Measurements from ENCODE around the gene SMIM38. TPM values are rescaled to one million over a fixed set of nuclear protein-coding genes. Genes with fewer than 3 reads are reported as not detected.
"Not testable (repeated sequence)": the region's sequence is repeated elsewhere in the genome, so short reads cannot be mapped to it uniquely, and the experiment has no call there.

SMIM38 gene
- total RNA-seq, 2 experiments from 2014 or later = 0.18 TPM; not detected in 1

- no peak for DNase-seq
- peaks cover 4% of the 10 kb centered on the region for H3K9me3 Mint-ChIP-seq (ENCODE audit: insufficient read depth)
- H3K4me3 Mint-ChIP-seq = no peak overlapping the region
- H3K27me3 Mint-ChIP-seq (ENCODE audit: low read depth) = peaks cover 2% of the 10 kb centered on the region
- peaks cover 5% of the 10 kb centered on the region for H3K4me1 Mint-ChIP-seq (ENCODE audit: low read depth)
- peak overlapping the region; percentile 23 for H3K27ac Mint-ChIP-seq
- ATAC-seq = no peak
- H3K36me3 Mint-ChIP-seq (ENCODE audit: low read depth) = no peaks in the 10 kb centered on the region
- ChIA-PET CTCF (interaction anchor here (0.6 kb wide), 1 partner anchor 587 kb away, joined by 3 read pairs; no protein-coding TSS in a partner anchor), POLR2A (no interaction called here)
Observed at GRCh38 chr11:69148806-69149205, 6.9 kb upstream of the SMIM38 start.

- POLR2A ChIA-PET; CTCF ChIA-PET; H3K4me1 Mint-ChIP-seq (ENCODE audit: low read depth); ATAC-seq; H3K9me3 Mint-ChIP-seq (ENCODE audit: insufficient read depth); DNase-seq; H3K4me3 Mint-ChIP-seq; H3K27me3 Mint-ChIP-seq (ENCODE audit: low read depth); H3K36me3 Mint-ChIP-seq (ENCODE audit: low read depth): not testable (repeated sequence)
- H3K27ac Mint-ChIP-seq = peak overlapping the region; percentile 23
Observed at GRCh38 chr11:69149338-69150045, 6.2 kb upstream of the SMIM38 start.

DNA sequence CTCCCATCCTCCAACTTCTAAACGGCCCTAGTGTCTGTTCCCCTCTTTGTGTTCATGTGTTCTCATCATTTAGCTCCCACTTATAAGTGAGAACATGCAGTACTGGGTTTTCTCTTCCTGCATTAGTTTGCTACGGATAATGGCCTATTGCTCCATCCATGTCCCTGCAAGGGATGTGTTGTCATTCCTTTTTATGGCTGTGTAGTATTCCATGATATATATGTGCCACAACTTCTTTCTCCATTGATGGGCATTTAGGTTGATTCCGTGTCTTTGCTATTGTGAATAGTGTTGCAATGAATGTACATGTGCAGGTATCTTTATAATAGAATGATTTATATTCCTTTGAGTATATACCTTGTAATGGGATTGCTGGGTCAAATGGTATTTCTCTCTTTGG lies 5.6 kb upstream of the SMIM38 start:
- H3K4me3 Mint-ChIP-seq = no peak overlapping the region
- DNase-seq (no peak), ATAC-seq (no peak)
- no peak overlapping the region for H3K27ac Mint-ChIP-seq
- ChIA-PET CTCF (no interaction called here), POLR2A (no interaction called here)
- peaks cover 4% of the 10 kb centered on the region for H3K9me3 Mint-ChIP-seq (ENCODE audit: insufficient read depth)
- peaks cover 2% of the 10 kb centered on the region for H3K27me3 Mint-ChIP-seq (ENCODE audit: low read depth)
- no peaks in the 10 kb centered on the region for H3K36me3 Mint-ChIP-seq (ENCODE audit: low read depth)
- H3K4me1 Mint-ChIP-seq (ENCODE audit: low read depth) = peaks cover 5% of the 10 kb centered on the region

DNA sequence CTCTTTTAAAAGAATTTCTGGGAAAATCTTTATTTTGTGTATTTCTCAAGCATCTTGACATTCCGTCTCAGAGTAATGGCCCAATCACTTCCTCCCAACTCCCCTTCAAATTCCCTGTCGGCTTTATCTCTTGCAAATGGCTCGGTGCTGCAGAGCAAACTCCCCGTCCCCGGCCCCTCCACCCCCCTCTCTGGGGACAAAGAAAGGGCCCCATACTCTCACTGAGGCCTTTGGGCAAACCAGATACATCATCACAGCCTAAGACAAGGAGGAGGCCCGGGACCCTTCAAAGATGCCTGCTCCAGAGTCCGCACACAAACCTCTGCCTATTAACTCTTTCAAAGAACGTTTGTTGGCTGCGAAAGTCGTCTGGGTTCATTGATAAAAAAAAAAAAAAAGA lies 3.9 kb upstream of the SMIM38 start:
- H3K9me3 Mint-ChIP-seq (ENCODE audit: insufficient read depth) = peaks cover 4% of the 10 kb centered on the region
- ATAC-seq (no peak), DNase-seq (no peak)
- ChIA-PET CTCF (no interaction called here), POLR2A (no interaction called here)
- H3K27ac Mint-ChIP-seq = no peak overlapping the region
- H3K4me1 Mint-ChIP-seq (ENCODE audit: low read depth) = peaks cover 5% of the 10 kb centered on the region
- H3K4me3 Mint-ChIP-seq = no peak overlapping the region
- H3K36me3 Mint-ChIP-seq (ENCODE audit: low read depth) = no peaks in the 10 kb centered on the region
- H3K27me3 Mint-ChIP-seq (ENCODE audit: low read depth) = no peaks in the 10 kb centered on the region

DNA sequence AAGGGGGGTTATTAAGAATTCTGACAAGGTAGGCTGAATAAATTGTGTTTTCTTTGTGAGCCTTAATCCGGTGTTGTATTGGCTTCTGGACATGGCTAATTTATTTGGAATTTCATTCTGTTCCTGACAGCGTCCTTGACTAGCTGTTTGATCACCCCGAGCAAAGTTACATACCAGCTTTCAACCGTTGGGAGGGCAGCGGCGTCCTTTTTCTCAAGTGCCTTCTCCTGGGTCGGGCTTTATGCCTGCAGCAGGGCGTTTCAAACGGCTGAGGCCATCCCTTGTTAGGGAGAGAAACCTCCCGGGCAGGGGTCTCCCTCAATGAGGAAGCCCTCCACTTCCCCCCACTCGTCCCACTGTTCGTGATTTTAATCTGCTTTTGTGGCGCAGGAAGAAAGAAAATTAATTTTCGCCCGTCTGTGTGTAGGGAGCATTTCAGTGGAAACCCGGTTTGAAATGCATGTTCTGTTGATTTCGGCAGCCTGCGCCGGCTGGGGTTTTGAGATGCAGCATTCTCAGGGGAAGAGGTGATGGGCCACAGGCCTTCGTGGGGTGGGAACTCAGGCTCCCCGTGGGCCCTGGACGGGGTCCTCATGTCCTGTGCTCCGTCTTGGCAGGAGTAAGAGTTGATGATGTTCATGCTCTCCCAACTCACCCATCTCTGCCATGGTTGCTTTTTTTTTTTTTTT lies 2.9 kb upstream of the SMIM38 start:
- ATAC-seq (no peak), DNase-seq (no peak)
- peaks cover 5% of the 10 kb centered on the region for H3K4me1 Mint-ChIP-seq (ENCODE audit: low read depth)
- CTCF ChIA-PET = no interaction called here
- H3K9me3 Mint-ChIP-seq (ENCODE audit: insufficient read depth) = peaks cover 4% of the 10 kb centered on the region
- H3K36me3 Mint-ChIP-seq (ENCODE audit: low read depth) = no peaks in the 10 kb centered on the region
- H3K27me3 Mint-ChIP-seq (ENCODE audit: low read depth) = no peaks in the 10 kb centered on the region
- H3K4me3 Mint-ChIP-seq = no peak overlapping the region
- POLR2A ChIA-PET = no interaction called here
- no peak overlapping the region for H3K27ac Mint-ChIP-seq

GRCh38 chr11:69153661-69154060 lies 2.1 kb upstream of the SMIM38 start:
- DNase-seq (no peak), ATAC-seq (no peak)
- Mint-ChIP-seq H3K9me3 (ENCODE audit: insufficient read depth) (peaks cover under 1% of the 10 kb centered on the region), H3K4me1 (ENCODE audit: low read depth) (peaks cover 5% of the 10 kb centered on the region), H3K4me3 (no peak overlapping the region), H3K27ac (no peak overlapping the region), H3K27me3 (ENCODE audit: low read depth) (no peaks in the 10 kb centered on the region), H3K36me3 (ENCODE audit: low read depth) (no peaks in the 10 kb centered on the region)
- ChIA-PET POLR2A (no interaction called here), CTCF (interaction anchor here (1.2 kb wide), 1 partner anchor 11 kb away, joined by 3 read pairs; no protein-coding TSS in a partner anchor)

GRCh38 chr11:69154211-69154913 lies 1.4 kb upstream of the SMIM38 start:
- Mint-ChIP-seq H3K4me3 (no peak overlapping the region), H3K27ac (no peak overlapping the region), H3K27me3 (ENCODE audit: low read depth) (no peaks in the 10 kb centered on the region), H3K36me3 (ENCODE audit: low read depth) (no peaks in the 10 kb centered on the region), H3K9me3 (ENCODE audit: insufficient read depth) (no peaks in the 10 kb centered on the region), H3K4me1 (ENCODE audit: low read depth) (no peaks in the 10 kb centered on the region)
- ChIA-PET CTCF (interaction anchor here (1.2 kb wide), 1 partner anchor 10 kb away, joined by 3 read pairs; no protein-coding TSS in a partner anchor), POLR2A (no interaction called here)
- DNase-seq = no peak
- no peak for ATAC-seq

GRCh38 chr11:69154938-69155301 lies 815 bp upstream of the SMIM38 start:
- ATAC-seq = no peak
- H3K36me3 Mint-ChIP-seq (ENCODE audit: low read depth) = no peaks in the 10 kb centered on the region
- no peaks in the 10 kb centered on the region for H3K27me3 Mint-ChIP-seq (ENCODE audit: low read depth)
- POLR2A ChIA-PET = no interaction called here
- H3K9me3 Mint-ChIP-seq (ENCODE audit: insufficient read depth) = no peaks in the 10 kb centered on the region
- DNase-seq = no peak
- no peaks in the 10 kb centered on the region for H3K4me1 Mint-ChIP-seq (ENCODE audit: low read depth)
- CTCF ChIA-PET = interaction anchor here (1.2 kb wide), 1 partner anchor 9 kb away, joined by 3 read pairs; no protein-coding TSS in a partner anchor
- H3K27ac Mint-ChIP-seq = no peak overlapping the region
- H3K4me3 Mint-ChIP-seq = no peak overlapping the region

- H3K27me3 Mint-ChIP-seq (ENCODE audit: low read depth) = no peaks in the 10 kb centered on the region
- no peak overlapping the region for H3K27ac Mint-ChIP-seq
- no peak for ATAC-seq
- ChIA-PET POLR2A (no interaction called here), CTCF (no interaction called here)
- H3K36me3 Mint-ChIP-seq (ENCODE audit: low read depth) = no peaks in the 10 kb centered on the region
- no peak for DNase-seq
- H3K9me3 Mint-ChIP-seq (ENCODE audit: insufficient read depth) = no peaks in the 10 kb centered on the region
- H3K4me3 Mint-ChIP-seq = no peak overlapping the region
- no peaks in the 10 kb centered on the region for H3K4me1 Mint-ChIP-seq (ENCODE audit: low read depth)
Observed at GRCh38 chr11:69156235-69156639, 502 bp downstream of the SMIM38 start.

GRCh38 chr11:69156673-69157155 lies 979 bp downstream of the SMIM38 start:
- Mint-ChIP-seq H3K27ac (no peak overlapping the region), H3K36me3 (ENCODE audit: low read depth) (no peaks in the 10 kb centered on the region), H3K9me3 (ENCODE audit: insufficient read depth) (no peaks in the 10 kb centered on the region), H3K4me3 (no peak overlapping the region), H3K4me1 (ENCODE audit: low read depth) (no peaks in the 10 kb centered on the region), H3K27me3 (ENCODE audit: low read depth) (no peaks in the 10 kb centered on the region)
- DNase-seq (no peak), ATAC-seq (no peak)
- POLR2A ChIA-PET = no interaction called here
- CTCF ChIA-PET = no interaction called here

DNA sequence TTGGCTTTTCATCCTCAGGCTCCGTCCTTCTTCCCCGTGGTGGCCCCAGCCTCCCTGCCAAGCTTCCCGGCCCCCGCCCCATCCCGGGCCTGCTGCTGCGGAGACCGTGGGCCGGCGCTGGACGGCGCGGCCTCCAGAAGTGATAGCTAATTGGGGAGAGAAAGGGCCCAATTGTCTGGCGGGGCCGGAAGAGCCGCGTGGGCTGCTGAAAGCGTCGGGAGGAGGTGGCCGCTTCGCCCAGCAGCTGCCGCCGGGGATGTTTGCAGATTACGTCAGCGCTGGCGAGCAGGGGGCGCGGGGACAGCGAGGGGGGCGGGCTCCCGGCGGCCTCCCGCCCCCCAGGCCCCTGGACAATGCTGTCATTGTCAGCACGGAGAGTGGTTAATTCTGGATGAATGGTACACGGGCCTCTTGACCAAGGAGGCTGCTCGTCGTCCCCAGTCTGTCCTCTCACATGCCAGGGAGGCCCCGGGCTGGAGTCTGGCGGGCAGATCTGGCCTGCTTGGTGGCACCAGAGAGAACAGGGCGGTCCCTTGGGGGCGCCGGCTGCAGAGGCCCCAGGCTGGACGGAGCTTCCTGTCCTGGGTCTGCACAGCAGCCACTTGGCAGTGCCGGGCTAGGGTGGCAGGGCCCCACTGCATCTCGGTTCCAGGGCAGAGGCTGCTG lies 1.6 kb downstream of the SMIM38 start:
- Mint-ChIP-seq H3K36me3 (ENCODE audit: low read depth) (no peaks in the 10 kb centered on the region), H3K27me3 (ENCODE audit: low read depth) (no peaks in the 10 kb centered on the region), H3K9me3 (ENCODE audit: insufficient read depth) (peaks cover under 1% of the 10 kb centered on the region), H3K27ac (no peak overlapping the region), H3K4me3 (no peak overlapping the region), H3K4me1 (ENCODE audit: low read depth) (no peaks in the 10 kb centered on the region)
- ChIA-PET POLR2A (no interaction called here), CTCF (no interaction called here)
- ATAC-seq = no peak
- DNase-seq = no peak

- no peak for ATAC-seq
- CTCF ChIA-PET = no interaction called here
- Mint-ChIP-seq H3K27ac (no peak overlapping the region), H3K4me1 (ENCODE audit: low read depth) (no peaks in the 10 kb centered on the region), H3K27me3 (ENCODE audit: low read depth) (no peaks in the 10 kb centered on the region), H3K9me3 (ENCODE audit: insufficient read depth) (peaks cover 5% of the 10 kb centered on the region), H3K36me3 (ENCODE audit: low read depth) (no peaks in the 10 kb centered on the region), H3K4me3 (no peak overlapping the region)
- DNase-seq = no peak
- POLR2A ChIA-PET = no interaction called here
Observed at GRCh38 chr11:69157822-69158231, 2.1 kb downstream of the SMIM38 start.
